GM18519 (cell line): ENCODE results near the gene OPA1.
"Not testable (repeated sequence)": the region's sequence is repeated elsewhere in the genome, so short reads cannot be mapped to it uniquely, and the experiment has no call there.

Source experiments
- ATAC-seq: cut with Tn5 transposase; IDR thresholded peaks from one replicate; pipeline ENCODE4 v1.9.1; 2021; ENCODE audit warnings: mild to moderate bottlenecking, moderate library complexity; ENCODE audit not compliant: unreplicated experiment, low FRiP score

OPA1 gene

DNA sequence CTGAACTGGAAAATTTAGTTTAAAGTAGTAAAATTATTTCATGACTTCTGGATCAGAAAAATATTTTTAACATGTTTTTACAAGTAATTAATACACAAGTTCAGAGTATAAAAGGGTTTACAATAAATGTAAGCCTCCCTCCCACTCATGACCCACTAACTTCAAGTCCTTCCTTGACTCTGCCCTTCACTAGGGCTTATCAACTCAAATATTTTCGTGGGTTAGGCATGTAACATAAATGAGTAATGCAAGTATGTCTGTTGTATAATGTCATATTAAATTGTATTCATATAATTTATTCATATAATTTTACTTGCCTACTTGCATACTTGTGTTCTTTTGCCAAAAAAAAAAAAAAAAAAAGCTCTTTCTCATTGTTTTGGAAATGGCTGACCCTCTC, 3.4 kb upstream of the OPA1 start:
- no peak for ATAC-seq

DNA sequence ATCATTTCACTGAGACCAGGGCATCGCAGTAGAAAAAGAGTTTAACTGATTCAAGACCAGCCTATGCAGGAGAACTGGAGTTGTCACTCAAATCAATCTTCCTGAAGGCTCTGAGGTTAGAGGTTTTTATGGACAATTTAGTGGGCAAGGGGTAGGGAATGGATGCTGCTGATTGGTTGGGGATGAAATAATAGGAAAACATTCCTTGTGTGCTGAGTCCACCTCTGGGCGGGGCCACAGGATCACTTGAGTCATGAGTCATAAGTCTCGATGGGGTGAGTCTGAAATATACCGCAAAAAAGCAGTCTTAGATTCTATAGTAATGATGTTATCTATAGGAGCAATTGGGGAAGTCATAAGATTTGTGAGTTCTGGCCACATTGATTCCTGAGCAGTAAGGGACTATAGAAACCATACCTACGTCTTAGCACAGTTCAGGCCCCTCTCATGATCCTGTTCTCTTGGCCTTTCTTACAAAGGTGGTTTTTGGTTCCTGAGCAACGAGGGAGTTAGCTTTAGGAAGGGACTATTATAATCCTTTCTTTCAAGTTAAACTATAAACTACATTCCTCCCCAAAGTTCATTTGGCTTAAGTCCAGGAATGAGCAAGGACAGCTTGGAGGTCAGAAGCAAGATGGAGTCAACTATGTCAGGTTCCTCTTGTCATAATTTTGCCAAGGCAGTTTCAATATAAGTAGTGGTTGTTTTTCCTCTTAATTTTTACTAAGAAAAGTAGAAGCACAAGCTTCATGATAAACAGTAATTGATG, 2.7 kb upstream of the OPA1 start:
- ATAC-seq = no peak

DNA sequence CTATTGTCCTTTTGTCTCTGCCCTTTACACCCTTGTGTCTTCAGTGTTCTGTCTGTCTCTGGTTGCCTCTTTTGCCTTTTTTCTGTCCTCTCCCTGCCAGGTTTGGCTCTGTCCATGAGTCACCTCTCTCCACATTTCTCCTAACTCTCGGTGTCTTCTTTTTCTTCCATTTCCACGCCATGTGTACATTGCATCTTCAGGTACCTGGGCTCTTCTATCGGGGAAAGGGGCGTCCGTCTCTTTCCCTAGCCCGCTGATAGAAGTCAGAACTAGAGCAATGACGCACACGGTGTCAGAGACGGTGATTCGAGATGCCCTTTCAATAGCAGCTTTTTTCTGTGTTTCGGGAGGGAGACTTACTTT, 641 bp downstream of the OPA1 start:
- no peak for ATAC-seq

DNA sequence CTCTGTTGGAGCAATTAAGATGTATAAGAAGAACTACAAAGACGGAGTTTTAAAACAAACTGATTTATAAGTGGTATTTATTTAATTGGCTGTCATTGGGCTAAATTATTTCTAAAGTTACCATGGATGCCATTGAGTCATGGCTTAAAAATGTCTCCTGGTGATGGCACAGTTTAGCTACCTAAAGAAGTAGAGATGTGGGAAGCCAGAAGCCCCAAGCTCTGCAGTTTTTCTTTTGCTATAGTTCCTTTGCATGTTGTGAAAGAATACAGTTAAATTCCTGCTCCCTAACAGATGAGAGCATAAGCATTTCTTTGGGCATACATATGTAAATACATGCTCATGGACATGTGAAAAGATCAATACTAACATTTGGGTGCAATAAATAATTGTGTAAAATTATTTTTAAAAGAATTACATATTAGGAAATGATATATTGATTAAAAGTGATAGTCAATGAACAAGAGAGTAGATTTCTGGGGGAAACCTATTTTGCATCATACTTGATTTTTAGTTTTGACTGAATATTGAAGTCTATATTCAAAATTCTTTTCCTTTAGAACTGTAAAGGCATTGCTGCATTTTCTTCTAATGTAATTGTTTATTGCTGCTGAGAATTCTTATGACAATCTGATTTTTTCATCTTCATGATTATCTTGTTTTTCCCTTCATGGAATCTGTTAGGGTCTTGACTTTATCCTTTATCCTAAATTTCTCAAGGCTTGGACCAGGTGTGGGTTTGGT, 2.1 kb downstream of the OPA1 start:
- ATAC-seq = no peak

DNA sequence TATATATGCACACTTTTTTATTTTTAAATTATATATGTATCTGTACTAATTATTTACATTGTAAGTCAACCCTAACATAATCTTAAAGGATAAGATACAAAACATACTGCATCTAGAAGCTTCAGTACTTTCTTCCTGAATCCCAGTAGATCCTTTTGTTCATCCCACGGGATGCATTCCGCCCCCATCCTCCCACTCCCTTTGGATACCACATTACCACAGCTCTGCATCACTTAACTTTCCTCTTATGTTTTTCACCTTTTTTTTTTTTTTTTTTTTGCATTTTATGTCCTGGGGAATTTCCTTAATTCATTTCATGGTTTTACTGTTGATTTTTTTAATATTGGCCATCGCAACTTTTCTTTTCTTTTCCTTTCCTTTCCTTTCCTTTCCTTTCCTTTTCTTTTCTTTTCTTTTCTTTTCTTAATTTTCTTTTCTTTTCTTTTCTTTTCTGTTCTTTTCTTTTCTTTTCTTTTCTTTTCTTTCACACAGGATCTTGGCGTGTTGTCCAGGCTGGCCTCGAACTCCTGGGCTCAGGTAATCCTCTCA, 3.0 kb downstream of the OPA1 start:
- no peak for ATAC-seq

DNA sequence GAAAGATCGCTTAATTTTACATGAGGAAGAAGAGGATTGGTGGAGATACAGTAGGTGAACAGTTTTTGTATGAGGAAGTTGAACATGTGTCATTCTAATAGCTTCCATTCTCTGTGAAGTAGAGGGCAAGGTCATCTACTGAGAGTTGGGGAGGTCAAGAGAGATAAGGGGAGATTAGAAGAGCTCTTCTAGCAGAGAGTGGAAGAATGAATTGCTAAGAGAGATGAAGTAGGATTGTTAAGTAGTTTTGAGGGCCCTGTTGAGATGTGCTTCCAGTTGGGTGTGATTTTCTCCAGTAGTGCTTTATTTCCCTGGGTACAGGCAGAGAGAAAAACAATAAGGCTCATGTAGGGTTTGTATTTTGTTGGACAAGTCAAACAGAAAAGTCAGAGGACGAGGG, 5.2 kb downstream of the OPA1 start:
- no peak for ATAC-seq

DNA sequence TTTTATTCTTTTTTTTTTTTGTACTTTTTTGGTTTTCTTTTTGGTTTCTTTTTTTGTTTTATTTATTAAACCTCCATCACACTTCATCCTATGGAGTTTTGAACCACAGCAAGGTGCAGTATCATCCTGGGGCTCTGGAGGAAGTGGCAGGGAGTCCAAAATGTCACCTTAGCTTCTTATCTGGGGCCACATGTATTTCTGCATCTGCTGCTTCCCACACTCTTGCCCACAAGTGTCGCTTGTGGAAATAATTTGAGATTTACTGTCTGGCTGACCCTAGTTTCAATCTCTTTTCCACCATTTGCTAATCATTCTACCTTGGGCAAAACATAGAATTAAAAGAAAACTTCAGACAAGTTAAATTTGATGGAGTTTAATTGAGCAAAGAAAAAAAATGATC, 6.4 kb downstream of the OPA1 start:
- no peak for ATAC-seq

DNA sequence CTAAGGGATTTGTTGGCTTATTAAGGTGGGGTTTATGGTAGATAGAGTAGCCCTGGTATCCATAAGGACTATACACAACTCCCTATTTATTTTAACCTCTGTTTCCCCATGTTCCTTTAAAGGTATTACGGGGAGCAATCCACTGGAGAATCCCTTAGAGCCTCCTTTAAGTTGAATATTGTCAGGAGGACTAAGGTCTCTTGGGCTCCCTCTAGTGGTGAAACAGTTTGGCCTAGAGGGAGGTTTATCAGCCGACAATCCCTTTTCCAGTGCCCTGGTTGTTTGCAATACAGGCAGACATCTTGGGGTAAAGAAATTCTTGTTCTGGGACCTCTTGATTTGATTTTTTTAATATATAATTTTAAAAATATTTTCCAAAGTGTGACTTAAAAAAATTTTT, 12.9 kb downstream of the OPA1 start:
- peak; percentile 68 for ATAC-seq

DNA sequence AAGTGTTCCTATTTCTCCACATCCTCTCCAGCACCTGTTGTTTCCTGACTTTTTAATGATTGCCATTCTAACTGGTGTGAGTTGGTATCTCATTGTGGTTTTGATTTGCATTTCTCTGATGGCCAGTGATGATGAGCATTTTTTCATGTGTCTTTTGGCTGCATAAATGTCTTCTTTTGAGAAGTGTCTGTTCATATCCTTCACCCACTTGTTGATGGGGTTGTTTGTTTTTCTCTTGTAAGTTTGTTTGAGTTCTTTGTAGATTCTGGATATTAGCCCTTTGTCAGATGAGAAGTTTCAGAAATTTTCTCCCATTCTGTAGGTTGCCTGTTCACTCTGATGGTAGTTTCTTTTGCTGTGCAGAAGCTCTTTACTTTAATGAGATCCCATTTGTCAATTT, 13.9 kb downstream of the OPA1 start:
- ATAC-seq = not testable (repeated sequence)

DNA sequence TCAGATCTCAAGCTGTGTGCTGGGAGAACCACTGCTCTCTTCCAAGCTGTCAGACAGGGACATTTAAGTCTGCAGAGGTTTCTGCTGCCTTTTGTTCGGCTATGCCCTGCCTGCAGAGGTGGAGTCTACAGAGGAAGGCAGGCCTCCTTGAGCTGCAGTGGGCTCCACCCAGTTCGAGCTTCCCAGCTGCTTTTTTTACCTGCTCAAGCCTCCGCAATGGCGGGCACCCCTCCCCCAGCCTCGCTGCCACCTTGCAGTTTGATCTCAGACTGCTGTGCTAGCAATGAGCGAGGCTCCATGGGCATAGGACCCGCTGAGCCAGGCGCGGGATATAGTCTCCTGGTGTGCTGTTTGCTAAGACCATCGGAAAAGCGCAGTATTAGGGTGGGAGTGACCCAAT, 17.5 kb downstream of the OPA1 start:
- ATAC-seq = not testable (repeated sequence)

DNA sequence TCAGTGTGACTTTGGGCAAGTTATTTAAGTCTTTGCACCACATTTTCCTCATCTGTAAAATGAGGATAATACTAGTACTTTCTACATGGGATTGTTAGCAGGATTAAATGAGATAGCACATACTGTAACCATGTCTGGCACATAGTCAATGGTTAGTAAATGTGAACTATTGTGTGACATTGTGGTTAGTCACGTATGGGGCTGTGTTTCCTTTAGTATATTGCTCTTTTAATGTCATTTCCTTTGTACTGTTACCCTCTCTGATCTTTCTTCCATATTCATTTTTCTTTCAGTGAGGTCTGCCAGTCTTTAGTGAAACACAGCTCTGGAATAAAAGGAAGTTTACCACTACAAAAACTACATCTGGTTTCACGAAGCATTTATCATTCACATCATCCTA, 21.4 kb downstream of the OPA1 start:
- no peak for ATAC-seq

DNA sequence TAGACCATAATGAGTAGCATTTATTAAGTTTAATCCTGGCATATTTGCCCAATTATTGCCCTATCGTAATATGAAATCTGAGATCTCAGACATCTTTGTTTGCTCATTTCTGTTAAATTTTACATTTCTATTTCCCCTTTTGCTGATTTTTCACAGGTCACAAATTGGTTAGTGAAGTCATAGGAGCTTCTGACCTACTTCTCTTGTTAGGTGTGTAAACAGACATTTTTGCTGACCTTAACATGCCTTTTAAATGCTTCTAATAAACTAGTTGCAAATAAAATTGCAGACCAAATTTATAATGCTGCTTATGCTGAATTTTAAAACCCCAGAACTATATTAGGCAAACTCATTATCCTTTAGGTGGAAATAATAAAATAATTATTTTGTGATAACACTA, 24.6 kb downstream of the OPA1 start:
- ATAC-seq = no peak

DNA sequence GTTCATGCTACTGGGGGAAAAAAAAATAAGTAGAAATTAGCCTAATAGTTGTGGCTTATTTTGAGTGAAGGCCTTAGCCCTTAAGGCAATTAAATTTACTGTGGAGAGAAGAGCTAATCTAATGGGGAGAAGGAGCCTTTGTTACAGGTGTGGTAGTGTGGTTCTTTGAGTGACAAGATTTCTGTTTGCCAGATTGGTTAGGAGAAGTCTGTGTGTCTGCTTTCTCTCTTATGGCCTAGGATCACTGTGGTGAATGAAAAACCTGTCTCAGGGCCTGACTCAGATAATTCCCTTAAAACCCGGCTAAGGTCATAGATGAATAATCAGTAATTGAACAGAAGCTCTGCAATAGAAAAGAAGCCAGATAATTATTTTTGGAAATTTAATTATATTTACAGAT, 27.0 kb downstream of the OPA1 start:
- no peak for ATAC-seq

DNA sequence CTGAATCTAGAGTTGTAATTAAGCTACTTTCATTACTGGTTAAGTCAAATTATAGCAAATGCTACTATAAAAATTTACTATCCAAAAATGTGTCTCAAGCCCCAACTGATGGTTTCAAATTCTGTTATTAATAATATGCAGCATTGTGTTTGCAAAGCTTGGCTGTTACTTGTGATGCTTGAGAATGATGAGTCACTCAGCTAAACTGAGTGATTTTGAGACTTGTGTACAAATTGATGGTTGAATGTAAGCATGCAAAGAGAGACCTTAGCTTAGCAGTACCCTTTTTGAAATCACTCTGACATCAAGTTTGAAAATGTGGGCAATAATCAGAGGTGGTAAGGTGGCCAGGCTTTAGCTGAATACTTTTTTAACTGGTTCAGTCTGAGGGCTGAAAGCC, 27.6 kb downstream of the OPA1 start:
- ATAC-seq = peak; percentile 87

DNA sequence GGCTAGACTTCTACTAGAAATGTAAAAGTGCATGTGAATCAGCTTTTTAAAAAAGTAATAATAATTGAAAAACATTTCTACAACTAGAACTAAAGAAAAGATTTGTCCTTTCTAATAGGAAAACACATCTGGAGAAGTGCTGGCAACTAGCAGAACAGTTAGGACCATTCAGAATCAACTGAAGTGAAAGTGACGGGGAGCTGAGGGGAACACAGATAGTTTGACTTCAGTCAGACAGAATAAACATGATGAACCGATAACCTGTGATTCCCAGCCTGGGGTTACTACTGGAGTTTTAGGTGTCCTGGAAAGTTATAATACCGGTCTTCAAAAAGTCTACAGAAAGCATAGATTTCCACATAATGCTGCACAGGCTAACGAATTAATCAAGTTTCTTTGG, 28.1 kb downstream of the OPA1 start:
- ATAC-seq = no peak

DNA sequence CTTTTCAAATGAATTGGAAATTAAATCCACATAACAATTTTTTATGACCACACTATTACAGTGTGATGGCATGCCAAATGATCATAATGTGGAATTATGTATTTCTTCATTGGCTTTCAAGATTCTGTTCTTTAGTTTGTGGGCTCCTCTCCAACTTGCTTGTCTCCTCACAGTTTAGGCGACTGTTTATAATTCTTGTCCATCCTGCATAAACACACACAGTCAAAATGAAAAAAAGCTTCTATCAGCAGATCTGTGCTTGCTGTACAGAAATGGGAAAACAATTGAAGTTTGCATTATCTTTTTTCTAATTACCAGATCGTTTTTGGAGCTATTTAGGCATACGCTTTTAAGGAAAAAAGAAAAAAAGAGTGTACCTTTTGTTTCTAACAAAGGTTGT, 37.0 kb downstream of the OPA1 start:
- ATAC-seq = no peak

DNA sequence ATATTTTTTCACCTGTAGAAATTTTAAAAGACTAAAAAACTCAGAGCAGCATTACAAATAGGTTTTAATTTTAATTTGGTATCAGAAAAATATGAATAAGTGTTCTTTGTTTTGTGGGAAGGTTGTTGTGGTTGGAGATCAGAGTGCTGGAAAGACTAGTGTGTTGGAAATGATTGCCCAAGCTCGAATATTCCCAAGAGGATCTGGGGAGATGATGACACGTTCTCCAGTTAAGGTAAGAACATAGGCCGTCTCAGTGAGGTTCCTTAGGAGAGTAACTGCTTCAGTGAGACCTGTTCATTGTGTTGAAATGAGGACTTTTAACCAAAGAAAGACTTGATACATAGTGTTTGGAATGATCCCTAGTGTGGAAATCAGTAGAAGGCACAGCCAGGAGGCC, 44.8 kb downstream of the OPA1 start:
- ATAC-seq = no peak

DNA sequence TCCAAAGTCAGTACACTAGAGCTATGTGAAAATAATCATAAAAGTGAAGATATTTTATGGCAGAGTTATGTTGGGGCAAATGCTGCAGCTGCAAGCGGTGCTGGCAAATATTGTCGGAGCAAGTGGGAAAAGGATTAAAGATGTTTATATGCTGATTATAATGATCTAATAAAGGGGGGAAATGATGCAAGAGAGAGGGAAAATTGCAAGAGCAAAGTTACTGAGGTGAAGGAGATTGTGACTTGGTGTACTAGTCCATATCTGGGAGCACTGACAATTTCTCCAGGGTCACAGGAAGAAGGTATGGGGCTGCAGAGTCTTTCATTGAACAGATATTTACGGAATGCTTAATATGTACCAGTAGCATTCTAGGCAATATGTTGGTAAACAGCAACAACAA, 45.8 kb downstream of the OPA1 start:
- ATAC-seq = no peak

DNA sequence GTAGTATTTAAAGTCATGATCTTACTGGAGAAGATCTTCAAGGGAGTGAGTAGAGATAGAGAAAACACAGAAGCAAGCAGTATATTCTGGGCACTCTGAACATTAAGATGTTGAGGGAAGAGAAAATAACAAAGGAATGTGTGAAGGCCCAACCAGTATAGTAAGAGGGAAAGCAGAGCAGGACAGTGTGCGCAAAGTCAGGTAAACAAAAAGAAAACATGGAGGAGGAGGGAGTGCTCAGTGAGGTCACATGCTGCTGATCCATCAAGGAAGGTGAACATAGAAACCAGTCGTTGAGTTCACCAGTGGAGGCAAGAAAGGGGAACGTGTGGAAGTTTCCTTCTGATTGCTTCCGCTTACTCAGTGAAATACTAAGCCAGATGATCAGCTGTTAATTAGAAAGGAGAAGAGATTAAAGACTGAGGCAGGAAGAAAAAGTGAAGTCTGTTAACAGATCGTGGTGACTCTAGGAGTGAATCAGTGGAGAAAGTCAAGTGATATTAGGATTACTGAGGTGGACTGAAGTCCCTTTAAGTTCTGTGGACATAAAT, 47.2 kb downstream of the OPA1 start:
- no peak for ATAC-seq

DNA sequence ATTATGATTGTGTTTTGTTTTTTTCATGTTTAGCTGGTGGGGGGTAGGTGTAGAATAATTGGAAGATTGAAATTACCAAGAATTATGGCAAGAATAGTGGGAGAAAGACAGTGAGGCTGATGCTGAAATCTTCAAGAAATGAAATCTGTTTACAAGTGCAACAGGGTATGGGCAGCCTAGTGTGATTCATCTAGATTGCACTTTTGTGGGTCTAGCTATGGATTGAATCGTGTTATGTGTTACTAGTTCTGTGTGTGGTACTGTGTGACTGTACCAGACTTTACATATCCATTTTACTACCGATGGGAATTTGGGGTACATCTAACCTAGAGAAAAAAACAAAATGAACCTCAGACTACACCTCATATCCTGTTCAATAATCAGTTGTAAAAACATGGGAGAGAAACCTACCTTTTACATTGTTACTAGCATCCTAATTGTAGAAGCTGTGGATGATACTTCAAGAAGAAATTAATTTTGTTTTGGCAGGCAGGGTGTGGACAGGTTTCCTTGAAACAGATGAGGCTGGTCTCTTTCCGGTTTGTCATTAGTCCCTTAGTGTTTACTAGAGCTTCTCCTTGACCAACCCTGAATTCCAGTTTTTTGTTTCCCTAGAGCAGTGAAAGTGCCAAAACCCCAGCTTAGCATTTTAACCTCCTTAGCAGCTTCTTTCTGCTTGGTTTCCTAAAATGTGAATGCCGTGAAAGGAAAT, 47.9 kb downstream of the OPA1 start:
- ATAC-seq = no peak

DNA sequence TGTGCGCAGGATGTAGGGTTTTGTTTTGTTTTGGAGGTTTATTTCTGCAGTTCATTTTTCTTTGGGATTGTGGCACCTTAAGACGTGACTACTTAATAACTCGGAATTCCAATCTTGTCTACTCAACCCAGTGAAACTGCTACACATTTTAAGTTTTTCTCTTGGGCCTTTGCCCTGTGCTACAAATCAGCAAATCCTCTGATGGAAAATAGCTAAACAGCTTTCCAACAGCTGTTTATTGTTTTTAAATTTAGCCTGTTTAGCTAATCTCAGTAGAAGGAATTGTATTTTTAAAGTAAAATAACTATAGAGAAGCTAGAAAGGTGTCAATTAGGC, 48.4 kb downstream of the OPA1 start:
- ATAC-seq = no peak
